ENCODE results near the gene NPW. TPM values are rescaled to one million over a fixed set of nuclear protein-coding genes. Genes with fewer than 3 reads are reported as not detected.

Gene NPW
- total and polyA plus RNA-seq, 9 of the 15 experiments (the other 6 are each of a cell fraction or from before 2014, with no cell fraction given): 0.14 to 4.0 (median 2.6) TPM; not detected in 4

GRCh38 chr16:1983544-1984346 lies 35.8 kb upstream of the NPW start, which contains the start of gene GFER (continued):
- TF ChIP-seq HNRNPL (IDR thresholded peaks at IDR 0.05; ENCODE audit: low read depth, low read length) (peak; percentile 71), LARP7 (IDR thresholded peaks at IDR 0.05) (no peak), C11orf30 (IDR thresholded peaks at IDR 0.05; ENCODE audit: low read depth) (peak; percentile 61; the same call in 1 of the 2 replicates), ZNF212 (CRISPR knock-in tag; IDR thresholded peaks at IDR 0.05) (no peak), CTCFL (IDR thresholded peaks at IDR 0.05; ENCODE audit: borderline replicate concordance, insufficient read depth, low read depth, low read length, poor library complexity, severe bottlenecking) (peak; percentile 70), SIN3A (IDR thresholded peaks at IDR 0.05; ENCODE audit: borderline replicate concordance in 2 of 2, control insufficient read depth in 1 of 2, low read depth in 2 of 2, low read length in 2 of 2) (peak; percentile 58 to 68; a peak in 2 of 4 replicates), NRF1 (conservative IDR thresholded peaks at IDR 0.05 in 1 of 2, IDR thresholded peaks at IDR 0.05 in 1 of 2) (peak; percentile 81 to 85), DACH1 (IDR thresholded peaks at IDR 0.05; ENCODE audit: partially characterized antibody) (no peak), MLX (CRISPR knock-in tag; conservative IDR thresholded peaks at IDR 0.05) (0 out of 4 replicates have a peak, but pooled peaks of 1 of the 2 experiments have one; percentile 40), KHSRP (IDR thresholded peaks at IDR 0.05) (no peak), MYNN (IDR thresholded peaks at IDR 0.05) (peak; percentile 97; the same call in 1 of the 2 replicates), MYNN (CRISPR knock-in tag; IDR thresholded peaks at IDR 0.05) (peak; percentile 91), THRAP3 (IDR thresholded peaks at IDR 0.05; ENCODE audit: borderline replicate concordance) (no peak), POLR2A (conservative IDR thresholded peaks at IDR 0.05) (peak; percentile 74), TCF3 (CRISPR knock-in tag; IDR thresholded peaks at IDR 0.05) (0 out of 2 replicates have a peak, but pooled peaks have one; percentile 7), POLR2H (tag; IDR thresholded peaks at IDR 0.05; ENCODE audit: low read depth) (peak; percentile 82), NR2C1 (IDR thresholded peaks at IDR 0.05) (no peak), NR2C1 (tag; IDR thresholded peaks at IDR 0.05) (peak; percentile 64), HDAC2 (IDR thresholded peaks at IDR 0.05) (peak; percentile 64), CREM (IDR thresholded peaks at IDR 0.05; ENCODE audit: low read depth) (peak; percentile 39)
- TF ChIP-seq, protein P1, sequence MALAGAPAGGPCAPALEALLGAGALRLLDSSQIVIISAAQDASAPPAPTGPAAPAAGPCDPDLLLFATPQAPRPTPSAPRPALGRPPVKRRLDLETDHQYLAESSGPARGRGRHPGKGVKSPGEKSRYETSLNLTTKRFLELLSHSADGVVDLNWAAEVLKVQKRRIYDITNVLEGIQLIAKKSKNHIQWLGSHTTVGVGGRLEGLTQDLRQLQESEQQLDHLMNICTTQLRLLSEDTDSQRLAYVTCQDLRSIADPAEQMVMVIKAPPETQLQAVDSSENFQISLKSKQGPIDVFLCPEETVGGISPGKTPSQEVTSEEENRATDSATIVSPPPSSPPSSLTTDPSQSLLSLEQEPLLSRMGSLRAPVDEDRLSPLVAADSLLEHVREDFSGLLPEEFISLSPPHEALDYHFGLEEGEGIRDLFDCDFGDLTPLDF (CRISPR knock-in tag; IDR thresholded peaks at IDR 0.05): peak; percentile 35; the same call in 1 of the 2 replicates
- TF ChIP-seq, protein P2, sequence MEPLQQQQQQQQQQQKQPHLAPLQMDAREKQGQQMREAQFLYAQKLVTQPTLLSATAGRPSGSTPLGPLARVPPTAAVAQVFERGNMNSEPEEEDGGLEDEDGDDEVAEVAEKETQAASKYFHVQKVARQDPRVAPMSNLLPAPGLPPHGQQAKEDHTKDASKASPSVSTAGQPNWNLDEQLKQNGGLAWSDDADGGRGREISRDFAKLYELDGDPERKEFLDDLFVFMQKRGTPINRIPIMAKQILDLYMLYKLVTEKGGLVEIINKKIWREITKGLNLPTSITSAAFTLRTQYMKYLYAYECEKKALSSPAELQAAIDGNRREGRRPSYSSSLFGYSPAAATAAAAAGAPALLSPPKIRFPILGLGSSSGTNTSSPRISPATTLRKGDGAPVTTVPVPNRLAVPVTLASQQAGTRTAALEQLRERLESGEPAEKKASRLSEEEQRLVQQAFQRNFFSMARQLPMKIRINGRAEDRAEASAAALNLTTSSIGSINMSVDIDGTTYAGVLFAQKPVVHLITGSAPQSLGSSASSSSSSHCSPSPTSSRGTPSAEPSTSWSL (CRISPR knock-in tag; IDR thresholded peaks at IDR 0.05; ENCODE audit: borderline replicate concordance): no peak; the same call in 1 of the 2 replicates
- TF ChIP-seq, protein P3, sequence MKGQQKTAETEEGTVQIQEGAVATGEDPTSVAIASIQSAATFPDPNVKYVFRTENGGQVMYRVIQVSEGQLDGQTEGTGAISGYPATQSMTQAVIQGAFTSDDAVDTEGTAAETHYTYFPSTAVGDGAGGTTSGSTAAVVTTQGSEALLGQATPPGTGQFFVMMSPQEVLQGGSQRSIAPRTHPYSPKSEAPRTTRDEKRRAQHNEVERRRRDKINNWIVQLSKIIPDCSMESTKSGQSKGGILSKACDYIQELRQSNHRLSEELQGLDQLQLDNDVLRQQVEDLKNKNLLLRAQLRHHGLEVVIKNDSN (CRISPR knock-in tag; IDR thresholded peaks at IDR 0.05): peak; percentile 31; the same call in 1 of the 2 replicates

All from K562 (cell line).